ENCODE measurements around the gene RSPRY1. TPM values are rescaled to one million over a fixed set of nuclear protein-coding genes. Genes with fewer than 3 reads are reported as not detected.

Gene RSPRY1
- total RNA-seq, 1 donor from 2014 or later: 46.6 TPM

DNA sequence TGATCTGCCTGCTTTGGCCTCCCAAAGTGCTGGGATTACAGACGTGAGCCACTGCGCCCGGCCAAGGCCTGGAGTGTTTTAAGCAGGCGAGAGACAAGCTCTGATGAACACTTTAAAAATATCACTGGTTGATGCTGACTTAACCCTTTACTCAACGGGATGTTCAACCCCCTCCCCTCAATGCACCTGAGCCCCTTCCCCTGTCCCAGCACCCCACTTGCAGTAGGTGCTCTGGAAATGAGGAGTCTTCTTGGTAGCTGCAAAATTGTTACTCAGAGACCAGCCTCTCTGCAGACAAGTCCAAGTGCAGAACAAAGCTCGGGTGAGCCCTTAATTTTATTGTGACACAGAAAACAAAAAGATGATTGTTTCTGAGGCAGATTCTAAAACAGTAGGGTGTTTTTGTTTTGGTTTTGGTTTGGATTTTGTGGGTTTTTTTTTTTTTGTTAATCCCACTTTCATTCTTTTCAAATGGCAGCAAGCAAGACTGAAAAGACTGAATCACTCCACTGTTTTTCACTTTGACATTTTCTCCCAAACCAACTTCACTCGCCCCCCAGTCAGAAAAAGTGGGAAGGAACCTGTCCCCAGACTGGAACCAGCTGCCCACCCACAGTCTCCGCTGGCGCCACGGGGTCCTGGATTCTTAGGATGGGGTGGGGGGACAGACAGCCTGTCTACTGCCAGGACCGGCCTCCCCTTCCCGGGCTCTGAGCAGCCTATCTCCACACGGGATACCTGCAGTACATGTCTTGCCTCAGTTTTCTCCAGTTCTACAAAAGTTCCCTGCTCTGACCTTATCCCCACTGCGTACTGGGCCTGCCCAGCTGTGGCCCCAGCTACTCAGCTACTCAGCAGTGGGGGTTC is 103.5 kb downstream of the RSPRY1 start:
- H4K20me1 ChIP-seq (ENCODE audit: low read depth): no peaks in the 10 kb centered on the region
- no peak for TF ChIP-seq EZH2 (IDR thresholded peaks at IDR 0.05)
- no peak for TF ChIP-seq EZH2phosphoT487 (IDR thresholded peaks at IDR 0.05)
- TF ChIP-seq, protein P1, sequence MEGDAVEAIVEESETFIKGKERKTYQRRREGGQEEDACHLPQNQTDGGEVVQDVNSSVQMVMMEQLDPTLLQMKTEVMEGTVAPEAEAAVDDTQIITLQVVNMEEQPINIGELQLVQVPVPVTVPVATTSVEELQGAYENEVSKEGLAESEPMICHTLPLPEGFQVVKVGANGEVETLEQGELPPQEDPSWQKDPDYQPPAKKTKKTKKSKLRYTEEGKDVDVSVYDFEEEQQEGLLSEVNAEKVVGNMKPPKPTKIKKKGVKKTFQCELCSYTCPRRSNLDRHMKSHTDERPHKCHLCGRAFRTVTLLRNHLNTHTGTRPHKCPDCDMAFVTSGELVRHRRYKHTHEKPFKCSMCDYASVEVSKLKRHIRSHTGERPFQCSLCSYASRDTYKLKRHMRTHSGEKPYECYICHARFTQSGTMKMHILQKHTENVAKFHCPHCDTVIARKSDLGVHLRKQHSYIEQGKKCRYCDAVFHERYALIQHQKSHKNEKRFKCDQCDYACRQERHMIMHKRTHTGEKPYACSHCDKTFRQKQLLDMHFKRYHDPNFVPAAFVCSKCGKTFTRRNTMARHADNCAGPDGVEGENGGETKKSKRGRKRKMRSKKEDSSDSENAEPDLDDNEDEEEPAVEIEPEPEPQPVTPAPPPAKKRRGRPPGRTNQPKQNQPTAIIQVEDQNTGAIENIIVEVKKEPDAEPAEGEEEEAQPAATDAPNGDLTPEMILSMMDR (IDR thresholded peaks at IDR 0.05): no peak
- no peak overlapping the region for H3K27ac ChIP-seq
- no peak overlapping the region for H3K4me2 ChIP-seq
- Mint-ChIP-seq H3K27me3 (ENCODE audit: insufficient read depth, low read depth) (peaks cover 10% of the 10 kb centered on the region), H3K9me3 (no peaks in the 10 kb centered on the region), H3K4me3 (no peak overlapping the region), H3K36me3 (no peaks in the 10 kb centered on the region), H3K27ac (peak overlapping the region; percentile 58), H3K4me1 (peaks cover 9% of the 10 kb centered on the region)
- peaks cover 17% of the 10 kb centered on the region for H3K27me3 ChIP-seq
- no peaks in the 10 kb centered on the region for H3K9me3 ChIP-seq (ENCODE audit: low read depth)
- no peak overlapping the region for H3K9ac ChIP-seq
- H3K4me3 ChIP-seq: no peak overlapping the region
- H3K79me2 ChIP-seq (ENCODE audit: low read depth): no peaks in the 10 kb centered on the region
- H3K4me1 ChIP-seq: peaks cover 6% of the 10 kb centered on the region
- peaks cover 4% of the 10 kb centered on the region for H3F3A ChIP-seq (ENCODE audit: low read depth)
- no peaks in the 10 kb centered on the region for H3K36me3 ChIP-seq
- no peak overlapping the region for H2AFZ ChIP-seq (replicated peaks)
- no peak for DNase-seq (ENCODE audit: low spot score)

Other genes with a start within 250 kb of the RSPRY1 start
- 0.28 TPM in 1 of 2 replicates, not detected in the other for gene CETP, start 224.4 kb upstream of the RSPRY1 start, total RNA-seq (ENCODE audit: low replicate concordance)
- gene NLRC5, start 196.8 kb upstream of the RSPRY1 start, total RNA-seq (ENCODE audit: low replicate concordance): not detected in 2 replicates
- 19.8 and 26.9 TPM in 2 replicates for gene CPNE2, start 93.7 kb upstream of the RSPRY1 start, total RNA-seq (ENCODE audit: low replicate concordance)
- gene PSME3IP1, start 290 bp upstream of the RSPRY1 start, total RNA-seq (ENCODE audit: low replicate concordance): 106 and 184 TPM in 2 replicates
- gene ARL2BP, start 58.9 kb downstream of the RSPRY1 start, total RNA-seq (ENCODE audit: low replicate concordance): 36.1 and 41.5 TPM in 2 replicates
- 0.86 and 1.6 TPM in 2 replicates for gene PLLP, start 98.3 kb downstream of the RSPRY1 start, total RNA-seq (ENCODE audit: low replicate concordance)
- not detected in 2 replicates for gene CCL22, start 172.5 kb downstream of the RSPRY1 start, total RNA-seq (ENCODE audit: low replicate concordance)
- 0.65 and 0.96 TPM in 2 replicates for gene CX3CL1, start 186.2 kb downstream of the RSPRY1 start, total RNA-seq (ENCODE audit: low replicate concordance)
- not detected in 2 replicates for gene CCL17, start 218.4 kb downstream of the RSPRY1 start, total RNA-seq (ENCODE audit: low replicate concordance)

Measured in neural progenitor cell (in vitro differentiated cells).